Neural progenitor cell (in vitro differentiated cells): Measurements from ENCODE around the gene ITPR3. TPM values are rescaled to one million over a fixed set of nuclear protein-coding genes. Genes with fewer than 3 reads are reported as not detected.

Experiments
- DNase-seq: peaks from one replicate; pipeline ENCODE4 v3.0.0-alpha.2; 2016; ENCODE audit warnings: low spot score
- H2AFZ ChIP-seq: fragments of 200-600 bp; sonication (generic); replicated peaks from 2 replicates; pipeline ENCODE4 v1.6.1; 2016; ENCODE audit warnings: antibody characterized with exemption
- H3F3A ChIP-seq: fragments of 200-600 bp; sonication (generic); 2 replicates; pipeline ENCODE4 v1.6.1; 2016; ENCODE audit warnings: antibody characterized with exemption, low read depth
- H3K27ac ChIP-seq: fragments of 200-600 bp; sonication (generic); 2 replicates; pipeline ENCODE4 v1.5.1; 2016; ENCODE audit warnings: mild to moderate bottlenecking
- H3K27me3 ChIP-seq: fragments of 200-600 bp; sonication (generic); 2 replicates; pipeline ENCODE4 v1.6.1; 2016; ENCODE audit warnings: mild to moderate bottlenecking, moderate library complexity
- H3K36me3 ChIP-seq: fragments of 200-600 bp; sonication (generic); 2 replicates; pipeline ENCODE4 v1.5.1; 2016
- H3K4me1 ChIP-seq: fragments of 200-600 bp; sonication (generic); 2 replicates; pipeline ENCODE4 v1.6.1; 2016; ENCODE audit warnings: mixed run types
- H3K4me2 ChIP-seq: fragments of 200-600 bp; sonication (generic); 2 replicates; pipeline ENCODE4 v1.6.1; 2016
- H3K4me3 ChIP-seq: fragments of 200-600 bp; sonication (generic); 2 replicates; pipeline ENCODE4 v1.5.1; 2016
- H3K79me2 ChIP-seq: fragments of 200-600 bp; sonication (generic); 2 replicates; pipeline ENCODE4 v1.6.1; 2016; ENCODE audit warnings: low read depth
- H3K9ac ChIP-seq: fragments of 200-600 bp; sonication (generic); 2 replicates; pipeline ENCODE4 v1.6.1; 2016
- H3K9me3 ChIP-seq: fragments of 200-600 bp; sonication (generic); 2 replicates; pipeline ENCODE4 v1.5.1; 2016; ENCODE audit warnings: low read depth
- H4K20me1 ChIP-seq: fragments of 200-600 bp; sonication (generic); 2 replicates; pipeline ENCODE4 v1.6.1; 2016; ENCODE audit warnings: low read depth
- H3K27ac Mint-ChIP-seq: 3 replicates; pipeline ENCODE4 v1.8.0; 2021; ENCODE audit warnings: mixed read lengths
- H3K27me3 Mint-ChIP-seq: 2 replicates; pipeline ENCODE4 v1.8.0; 2022; ENCODE audit warnings: low read depth, mild to moderate bottlenecking, inconsistent platforms, moderate library complexity, mixed read lengths; ENCODE audit not compliant: insufficient read depth
- H3K36me3 Mint-ChIP-seq: 3 replicates; pipeline ENCODE4 v1.8.0; 2021; ENCODE audit warnings: mixed read lengths
- H3K4me1 Mint-ChIP-seq: 3 replicates; pipeline ENCODE4 v1.8.0; 2021; ENCODE audit warnings: mixed read lengths
- H3K4me3 Mint-ChIP-seq: 3 replicates; pipeline ENCODE4 v1.8.0; 2021; ENCODE audit warnings: mild to moderate bottlenecking, moderate library complexity, mixed read lengths
- H3K9me3 Mint-ChIP-seq: 3 replicates; pipeline ENCODE4 v1.8.0; 2020; ENCODE audit warnings: mixed read lengths
- CTCF ChIP-seq: fragments of 200-600 bp; sonication (generic); IDR thresholded peaks from 2 replicates; pipeline ENCODE4 v1.5.1; 2017; ENCODE audit warnings: antibody characterized with exemption, mild to moderate bottlenecking
- EZH2 ChIP-seq: fragments of 200-600 bp; sonication (generic); IDR thresholded peaks from 2 replicates; pipeline ENCODE4 v1.6.1; 2017; ENCODE audit warnings: antibody characterized with exemption, mild to moderate bottlenecking, moderate library complexity
- EZH2phosphoT487 ChIP-seq: fragments of 200-600 bp; sonication (generic); IDR thresholded peaks from 2 replicates; pipeline ENCODE4 v1.6.1; 2017; ENCODE audit warnings: antibody characterized with exemption
- total RNA-seq: library from RNA; depleted of rRNA; stranded (reverse); fragments of >200 nt; gene quantifications from 2 replicates; pipeline ENCODE4 v1.2.3, GENCODE V29; 2015; ENCODE audit warnings: low replicate concordance

ITPR3 gene
- total RNA-seq, 1 donor from 2014 or later: 1.5 TPM

- Histone ChIP-seq H3K36me3 (no peaks in the 10 kb centered on the region), H3K9me3 (no peaks in the 10 kb centered on the region), H2AFZ (no peak overlapping the region), H3K4me2 (no peak overlapping the region), H3K4me3 (no peak overlapping the region), H3F3A (no peaks in the 10 kb centered on the region), H3K27me3 (no peaks in the 10 kb centered on the region), H4K20me1 (peaks cover 2% of the 10 kb centered on the region), H3K9ac (no peak overlapping the region), H3K27ac (no peak overlapping the region), H3K79me2 (peaks cover 24% of the 10 kb centered on the region), H3K4me1 (peaks cover 14% of the 10 kb centered on the region)
- H3K9me3 Mint-ChIP-seq: no peaks in the 10 kb centered on the region
- no peak overlapping the region for H3K4me3 Mint-ChIP-seq
- peaks cover 12% of the 10 kb centered on the region for H3K36me3 Mint-ChIP-seq
- no peak overlapping the region for H3K27ac Mint-ChIP-seq
- H3K27me3 Mint-ChIP-seq: peaks cover 2% of the 10 kb centered on the region
- DNase-seq: no peak
- TF ChIP-seq EZH2phosphoT487 (no peak), EZH2 (no peak), CTCF (no peak)
- peaks cover 24% of the 10 kb centered on the region for H3K4me1 Mint-ChIP-seq
These were observed 92.7 kb downstream of the ITPR3 start for GRCh38 chr6:33713786-33714185.

- Mint-ChIP-seq H3K27ac (no peak overlapping the region), H3K4me3 (no peak overlapping the region), H3K27me3 (peaks cover 2% of the 10 kb centered on the region), H3K9me3 (no peaks in the 10 kb centered on the region), H3K36me3 (peaks cover 8% of the 10 kb centered on the region), H3K4me1 (peaks cover 20% of the 10 kb centered on the region)
- Histone ChIP-seq H3K4me1 (peaks cover 14% of the 10 kb centered on the region), H3K27me3 (no peaks in the 10 kb centered on the region), H2AFZ (no peak overlapping the region), H3K36me3 (no peaks in the 10 kb centered on the region), H3K4me3 (no peak overlapping the region), H3K27ac (no peak overlapping the region), H3F3A (no peaks in the 10 kb centered on the region), H3K9me3 (no peaks in the 10 kb centered on the region), H4K20me1 (no peaks in the 10 kb centered on the region), H3K4me2 (no peak overlapping the region), H3K9ac (no peak overlapping the region), H3K79me2 (peaks cover 17% of the 10 kb centered on the region)
- TF ChIP-seq EZH2 (no peak), EZH2phosphoT487 (no peak), CTCF (no peak)
- no peak for DNase-seq
These were observed 93.4 kb downstream of the ITPR3 start for GRCh38 chr6:33714385-33715040.

- Histone ChIP-seq H4K20me1 (no peaks in the 10 kb centered on the region), H3K36me3 (no peaks in the 10 kb centered on the region), H2AFZ (no peak overlapping the region), H3K27ac (no peak overlapping the region), H3K4me3 (no peak overlapping the region), H3K9ac (no peak overlapping the region), H3K4me2 (no peak overlapping the region), H3K4me1 (no peaks in the 10 kb centered on the region), H3F3A (no peaks in the 10 kb centered on the region), H3K79me2 (no peaks in the 10 kb centered on the region), H3K9me3 (no peaks in the 10 kb centered on the region), H3K27me3 (no peaks in the 10 kb centered on the region)
- Mint-ChIP-seq H3K27ac (no peak overlapping the region), H3K4me3 (no peak overlapping the region), H3K36me3 (no peaks in the 10 kb centered on the region), H3K27me3 (peaks cover 2% of the 10 kb centered on the region), H3K9me3 (no peaks in the 10 kb centered on the region), H3K4me1 (peaks cover 7% of the 10 kb centered on the region)
- no peak for DNase-seq
- TF ChIP-seq EZH2phosphoT487 (no peak), EZH2 (no peak), CTCF (no peak)
These were observed 95.3 kb downstream of the ITPR3 start for GRCh38 chr6:33716379-33716778.
